ENCODE measurements around the gene MCIDAS.

DNA sequence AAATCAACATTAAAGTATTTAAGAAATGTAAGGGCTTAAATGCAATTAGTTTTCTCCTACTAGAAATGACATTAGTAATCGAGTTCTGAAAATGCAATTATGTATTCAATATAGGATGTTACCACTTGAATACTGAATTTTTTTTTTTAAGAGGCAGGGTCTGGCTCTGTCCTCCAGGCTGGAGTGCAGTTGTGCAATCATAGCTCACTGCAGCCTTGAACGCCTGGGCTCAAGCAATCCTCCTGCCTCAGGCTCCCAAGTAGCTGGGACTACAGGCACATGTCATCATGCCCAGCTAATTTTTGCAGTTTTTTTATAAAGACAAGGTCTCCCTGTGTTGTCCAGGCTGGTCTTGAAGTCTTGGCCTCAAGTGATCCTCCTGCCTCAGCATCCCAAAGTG, 55.6 kb downstream of the MCIDAS start:
- TF ChIP-seq YY1 (IDR thresholded peaks at IDR 0.05; ENCODE audit: insufficient read depth, insufficient read length), result no peak
- TF ChIP-seq SUZ12 (IDR thresholded peaks at IDR 0.05; ENCODE audit: extremely low read depth, insufficient read depth, insufficient read length), result no peak
